Uterus (tissue), 4 donors: ENCODE results near the gene APC. TPM values are rescaled to one million over a fixed set of nuclear protein-coding genes. Genes with fewer than 3 reads are reported as not detected.

Experiments
- DNase-seq, 2 donors: peaks; one replicate each; pipeline ENCODE4 v3.0.0-alpha.2; 2019 to 2020
- H3K27ac ChIP-seq, 2 donors: fragments of 200-600 bp; sonication (generic); 1 replicate in 1 of 2; 2 replicates in 1 of 2; pipeline ENCODE4 v1.5.1; 2016 to 2018
- H3K27me3 ChIP-seq, 2 donors: fragments of 200-600 bp; sonication (generic); one replicate each; pipeline ENCODE4 v1.5.1; 2018 to 2019; ENCODE audit warnings: control low read depth in 1 of 2
- H3K36me3 ChIP-seq, 2 donors: fragments of 200-600 bp; sonication (generic); one replicate each; pipeline ENCODE4 v1.5.1; 2019; ENCODE audit warnings: control low read depth in 1 of 2
- H3K4me1 ChIP-seq, 2 donors: fragments of 200-600 bp; sonication (generic); one replicate each; pipeline ENCODE4 v1.5.1; 2018 to 2019; ENCODE audit warnings: control low read depth in 1 of 2
- H3K4me3 ChIP-seq, 2 donors: fragments of 200-600 bp; sonication (generic); 1 replicate in 1 of 2; 2 replicates in 1 of 2; pipeline ENCODE4 v1.5.1; 2018 to 2019; ENCODE audit warnings: mild to moderate bottlenecking in 1 of 2
- H3K9me3 ChIP-seq, 2 donors: fragments of 200-600 bp; sonication (generic); one replicate each; pipeline ENCODE4 v1.5.1; 2019; ENCODE audit warnings: control low read depth in 1 of 2
- POLR2A ChIP-seq, 2 donors: fragments of 450-650 bp; IDR thresholded peaks; one replicate each; pipeline ENCODE4 v1.6.1; 2016; ENCODE audit warnings: antibody characterized with exemption in 2 of 2, mild to moderate bottlenecking in 1 of 2, moderate library complexity in 1 of 2
- intact Hi-C: fragments of 100-400 bp; cut with DNase I; formaldehyde crosslinking; loops from one replicate; pipeline ENCODE4 v1.15.1; 2023; ENCODE audit warnings: low total_unique reads
- total RNA-seq, 4 donors: library from RNA; depleted of rRNA in 3 of 4; stranded (reverse); fragments of >200 nt in 3 of 4; gene quantifications; one replicate each; pipeline versions ENCODE4 v1.1.0 to v1.2.4, GENCODE V29; 2014 to 2023
- TF ChIP-seq, protein P1 (sequence below), 4 experiments: fragments of 200-600 bp in 2 of 4; fragments of 450-650 bp in 2 of 4; sonication (generic) in 2 of 4; IDR thresholded peaks; one replicate each; pipeline ENCODE4 v1.5.1; 2016 to 2019; ENCODE audit warnings: antibody characterized with exemption in 4 of 4, mild to moderate bottlenecking in 2 of 4, moderate library complexity in 1 of 4
- donor health status: DM: yes; HTN: yes; CAD: no.

APC gene
- total RNA-seq, 4 donors from 2014 or later, result 45.4 to 132 (median 91.7) TPM

DNA sequence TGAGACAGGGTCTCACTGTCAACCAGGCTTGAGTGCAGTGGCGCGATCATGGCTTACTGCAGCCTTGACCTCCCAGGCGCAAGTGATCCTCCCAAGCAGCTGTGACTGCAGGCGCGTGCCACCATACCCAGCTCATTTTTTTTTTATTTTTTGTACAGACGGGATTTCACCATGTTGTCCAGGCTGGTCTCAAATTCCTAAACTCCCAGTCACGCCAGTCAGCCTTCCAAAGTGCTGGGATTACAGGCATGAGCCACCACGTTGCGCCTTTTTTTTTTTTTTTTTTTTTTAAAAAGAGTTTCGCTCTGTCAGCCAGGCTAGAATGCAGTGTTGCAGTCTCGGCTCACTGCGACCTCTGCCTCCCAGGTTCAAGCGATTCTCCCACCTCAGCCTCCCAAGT is 96.3 kb downstream of the APC start:
- intact Hi-C loops, result no loop called here
- H3K4me1 ChIP-seq, result no peaks in the 10 kb centered on the region
- no peaks in the 10 kb centered on the region for H3K9me3 ChIP-seq
- no peak overlapping the region for H3K4me3 ChIP-seq
- H3K27ac ChIP-seq, result no peak overlapping the region
- H3K36me3 ChIP-seq, result no peaks in the 10 kb centered on the region
- no peak for DNase-seq
- no peaks in the 10 kb centered on the region for H3K27me3 ChIP-seq
- TF ChIP-seq POLR2A (IDR thresholded peaks at IDR 0.05), result no peak
- TF ChIP-seq, protein P1, sequence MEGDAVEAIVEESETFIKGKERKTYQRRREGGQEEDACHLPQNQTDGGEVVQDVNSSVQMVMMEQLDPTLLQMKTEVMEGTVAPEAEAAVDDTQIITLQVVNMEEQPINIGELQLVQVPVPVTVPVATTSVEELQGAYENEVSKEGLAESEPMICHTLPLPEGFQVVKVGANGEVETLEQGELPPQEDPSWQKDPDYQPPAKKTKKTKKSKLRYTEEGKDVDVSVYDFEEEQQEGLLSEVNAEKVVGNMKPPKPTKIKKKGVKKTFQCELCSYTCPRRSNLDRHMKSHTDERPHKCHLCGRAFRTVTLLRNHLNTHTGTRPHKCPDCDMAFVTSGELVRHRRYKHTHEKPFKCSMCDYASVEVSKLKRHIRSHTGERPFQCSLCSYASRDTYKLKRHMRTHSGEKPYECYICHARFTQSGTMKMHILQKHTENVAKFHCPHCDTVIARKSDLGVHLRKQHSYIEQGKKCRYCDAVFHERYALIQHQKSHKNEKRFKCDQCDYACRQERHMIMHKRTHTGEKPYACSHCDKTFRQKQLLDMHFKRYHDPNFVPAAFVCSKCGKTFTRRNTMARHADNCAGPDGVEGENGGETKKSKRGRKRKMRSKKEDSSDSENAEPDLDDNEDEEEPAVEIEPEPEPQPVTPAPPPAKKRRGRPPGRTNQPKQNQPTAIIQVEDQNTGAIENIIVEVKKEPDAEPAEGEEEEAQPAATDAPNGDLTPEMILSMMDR (IDR thresholded peaks at IDR 0.05), result no peak

DNA sequence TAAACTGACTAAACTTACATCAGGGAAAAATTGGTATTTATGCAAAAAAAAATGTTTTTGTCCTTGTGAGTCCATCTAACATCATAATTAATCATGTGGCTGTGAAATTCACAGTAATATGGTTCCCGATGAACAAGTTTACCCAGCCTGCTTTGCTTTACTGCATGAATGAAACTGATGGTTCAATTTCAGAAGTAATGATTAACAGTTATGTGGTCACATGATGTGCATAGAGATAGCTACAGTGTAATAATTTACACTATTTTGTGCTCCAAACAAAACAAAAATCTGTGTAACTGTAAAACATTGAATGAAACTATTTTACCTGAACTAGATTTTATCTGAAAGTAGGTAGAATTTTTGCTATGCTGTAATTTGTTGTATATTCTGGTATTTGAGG is 106.8 kb downstream of the APC start:
- Histone ChIP-seq H3K36me3 (no peaks in the 10 kb centered on the region), H3K27me3 (no peaks in the 10 kb centered on the region), H3K4me1 (no peaks in the 10 kb centered on the region), H3K9me3 (no peaks in the 10 kb centered on the region), H3K27ac (no peak overlapping the region), H3K4me3 (no peak overlapping the region)
- TF ChIP-seq, protein P1 (IDR thresholded peaks at IDR 0.05), result no peak
- TF ChIP-seq POLR2A (IDR thresholded peaks at IDR 0.05), result no peak
- intact Hi-C loops, result no loop called here
- no peak for DNase-seq

DNA sequence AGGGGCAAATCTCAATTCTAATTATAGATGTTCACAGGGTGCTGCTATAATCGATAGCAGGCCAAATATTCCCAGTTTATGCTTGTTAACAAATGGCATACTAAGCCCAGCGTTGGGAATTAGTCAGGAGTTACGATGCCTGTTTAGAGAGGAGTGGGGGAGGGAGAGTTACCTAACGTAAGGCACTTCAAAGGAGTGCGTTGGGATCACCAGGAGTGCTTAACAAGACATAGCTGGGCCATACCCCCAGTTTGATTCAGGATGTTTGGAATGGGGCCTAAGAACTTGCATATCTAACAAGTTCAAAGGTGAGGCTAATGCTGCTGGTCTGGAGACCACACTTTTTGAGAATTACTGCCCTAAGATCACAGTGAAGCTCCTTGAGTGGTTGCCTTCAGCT is 108.9 kb downstream of the APC start:
- H3K4me1 ChIP-seq, result no peaks in the 10 kb centered on the region
- intact Hi-C loops, result no loop called here

DNA sequence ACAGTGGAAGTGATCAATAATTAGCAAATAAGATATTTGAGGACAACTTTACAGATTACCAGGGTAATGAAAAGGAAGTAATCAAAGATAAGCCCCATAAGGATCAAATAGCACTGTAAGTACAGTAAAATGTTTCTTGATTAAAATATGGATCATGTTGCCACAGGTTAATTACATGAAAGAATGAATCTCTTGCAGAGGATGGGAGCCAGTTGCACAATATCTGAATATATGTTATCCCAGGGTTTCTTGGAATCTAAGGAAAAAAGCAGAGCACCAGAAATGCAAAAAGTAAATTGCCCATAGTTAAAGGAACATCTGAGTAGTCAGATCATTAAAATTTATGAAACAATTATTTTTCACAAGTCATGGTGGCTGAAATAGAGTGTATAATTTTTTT is 109.6 kb downstream of the APC start:
- no peak overlapping the region for H3K27ac ChIP-seq
- intact Hi-C loops, result no loop called here
- no peak overlapping the region for H3K4me3 ChIP-seq
- H3K36me3 ChIP-seq, result no peaks in the 10 kb centered on the region
- no peaks in the 10 kb centered on the region for H3K4me1 ChIP-seq
- H3K9me3 ChIP-seq, result no peaks in the 10 kb centered on the region
- no peak for DNase-seq
- TF ChIP-seq, protein P1 (IDR thresholded peaks at IDR 0.05), result no peak
- no peak for TF ChIP-seq POLR2A (IDR thresholded peaks at IDR 0.05)
- H3K27me3 ChIP-seq, result no peaks in the 10 kb centered on the region

More for the DNA sequence above, 108.9 kb downstream of the APC start:
- Histone ChIP-seq H3K27ac (no peak overlapping the region), H3K4me3 (no peak overlapping the region), H3K36me3 (no peaks in the 10 kb centered on the region), H3K27me3 (no peaks in the 10 kb centered on the region), H3K9me3 (no peaks in the 10 kb centered on the region)
- TF ChIP-seq, protein P1 (IDR thresholded peaks at IDR 0.05), result no peak
- no peak for TF ChIP-seq POLR2A (IDR thresholded peaks at IDR 0.05)
- DNase-seq, result no peak

DNA sequence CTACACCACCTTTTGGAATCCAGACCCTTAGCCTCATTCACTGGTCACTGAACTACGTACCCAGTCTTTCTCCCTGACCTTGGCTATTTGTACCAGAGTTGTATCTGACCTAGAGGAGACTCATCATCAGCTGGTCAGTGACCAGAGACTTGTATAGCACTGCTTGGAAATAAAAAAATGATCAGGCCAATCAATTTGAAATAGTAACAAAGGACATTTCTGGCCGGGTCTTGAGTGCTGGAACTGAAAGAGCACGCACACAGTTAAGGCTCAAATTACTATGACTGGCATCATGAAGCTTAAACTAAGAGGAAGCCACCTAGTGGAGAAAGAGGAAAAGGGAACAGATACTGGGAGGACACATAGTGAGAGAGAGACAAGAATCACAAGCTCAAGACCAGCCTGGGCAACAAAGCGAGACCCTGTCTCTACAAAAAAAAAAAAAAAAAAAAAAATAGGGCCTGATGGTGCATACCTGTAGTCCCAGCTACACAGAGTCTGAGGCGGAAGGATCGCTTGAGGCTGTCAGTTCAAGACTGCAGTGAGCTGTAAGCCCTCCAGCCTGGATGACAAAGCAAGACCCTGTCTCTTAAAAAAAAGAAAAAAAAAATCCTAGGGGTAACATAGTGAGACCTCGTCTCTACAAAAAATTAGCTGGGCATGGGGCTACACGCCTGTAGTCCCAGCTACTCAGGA is 110.6 kb downstream of the APC start:
- Histone ChIP-seq H3K9me3 (no peaks in the 10 kb centered on the region), H3K27me3 (no peaks in the 10 kb centered on the region), H3K4me1 (no peaks in the 10 kb centered on the region), H3K36me3 (no peaks in the 10 kb centered on the region), H3K27ac (no peak overlapping the region), H3K4me3 (no peak overlapping the region)
- intact Hi-C loops, result no loop called here
- no peak for DNase-seq
- TF ChIP-seq POLR2A (IDR thresholded peaks at IDR 0.05), result no peak
- TF ChIP-seq, protein P1 (IDR thresholded peaks at IDR 0.05), result peak; percentile 36 to 60 (median 45)
